CD1c-positive myeloid dendritic cell (primary cell): Measurements from ENCODE around the gene ARHGAP15.
A peak's percentile ranks its signal among the peaks of the same experiment; 100 is the strongest.

Source experiments
- DNase-seq: peaks from one replicate; pipeline ENCODE4 v3.0.0-alpha.2; 2016; ENCODE audit errors: extremely low spot score

ARHGAP15 gene

DNA sequence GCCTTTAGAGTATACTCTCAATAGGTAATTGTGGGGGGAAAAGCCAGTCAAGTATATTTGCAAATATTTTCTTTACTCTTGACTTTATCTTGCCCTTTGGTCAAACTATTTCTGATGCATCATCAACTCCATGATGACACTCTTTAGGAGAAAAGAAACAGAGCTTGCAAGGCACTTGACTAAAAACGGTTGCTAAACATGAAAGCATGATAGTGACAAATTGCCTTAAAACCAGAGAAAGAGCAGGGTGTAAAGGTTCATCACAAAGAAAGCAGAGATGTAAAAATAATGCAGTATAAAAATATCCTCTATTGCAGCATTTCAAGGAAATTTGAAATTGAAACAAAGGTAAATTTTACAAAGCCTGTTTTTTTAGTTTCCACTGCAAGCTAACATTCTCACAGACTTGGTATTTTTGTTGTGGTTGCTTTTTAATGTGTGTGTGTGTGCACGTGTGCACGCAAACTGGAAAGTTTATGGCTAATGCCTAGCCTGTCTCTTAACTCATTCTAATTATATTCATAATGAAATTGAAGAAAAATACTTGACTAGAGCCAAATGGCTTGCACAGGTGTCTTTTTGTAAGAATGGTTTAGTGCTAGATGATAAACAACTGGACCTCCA is 503.6 kb downstream of the ARHGAP15 start:
- no peak for DNase-seq

DNA sequence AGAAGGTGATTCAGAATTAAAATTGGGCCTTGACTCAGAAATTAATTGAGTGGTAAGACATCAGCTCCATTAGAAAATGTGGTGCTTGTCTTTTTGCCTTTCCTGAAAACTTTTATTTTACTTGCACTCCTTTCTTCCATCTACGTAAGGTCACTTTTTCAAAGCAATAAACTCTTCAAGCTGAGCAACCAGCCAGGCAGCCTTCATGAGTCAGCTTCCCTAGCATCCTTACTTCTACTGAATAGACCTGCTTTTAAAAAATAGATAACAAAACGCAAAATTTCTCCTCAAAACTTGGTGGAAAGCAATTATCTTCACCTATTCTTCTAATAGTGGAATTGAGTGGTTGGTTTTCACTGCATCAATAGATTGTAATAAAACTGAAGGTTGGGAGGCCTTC is 504.2 kb downstream of the ARHGAP15 start:
- no peak for DNase-seq

DNA sequence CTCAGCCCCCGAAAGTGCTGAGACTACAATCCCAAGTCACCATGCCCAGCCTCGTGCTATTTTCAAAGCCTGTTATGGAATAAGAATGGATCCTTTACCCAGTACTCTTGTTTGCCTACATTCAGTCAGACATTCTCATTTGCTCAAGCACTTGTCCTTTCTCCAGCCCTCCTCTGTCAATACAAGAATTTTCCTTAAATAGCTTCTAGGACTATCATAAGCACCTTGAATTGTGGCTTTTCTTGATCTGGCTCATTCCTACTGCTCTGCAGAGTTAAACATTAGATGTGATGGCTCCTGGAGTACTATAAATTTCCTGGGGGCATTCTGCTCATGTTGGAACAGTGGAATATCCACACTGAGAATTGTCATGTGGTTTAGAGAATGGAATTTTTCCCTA is 506.1 kb downstream of the ARHGAP15 start:
- DNase-seq = no peak

DNA sequence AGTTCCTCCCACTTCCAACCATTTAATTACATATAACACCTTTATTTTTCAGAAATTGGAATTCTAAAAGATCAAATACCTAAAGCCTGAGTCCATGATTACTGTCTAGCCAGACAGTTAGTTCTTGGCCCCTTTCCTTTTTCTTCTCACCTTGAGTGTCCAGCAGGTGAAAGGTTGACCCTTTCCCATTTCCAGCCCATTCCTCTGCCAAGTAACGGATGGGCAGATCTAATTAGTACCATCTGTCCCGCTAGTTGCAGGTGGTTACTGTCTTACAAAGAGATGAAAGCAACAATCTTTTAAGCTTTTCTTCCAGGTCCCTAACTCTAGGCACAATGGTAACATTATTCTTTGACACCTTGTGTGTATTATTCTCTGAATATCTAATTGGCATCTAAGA is 506.7 kb downstream of the ARHGAP15 start:
- no peak for DNase-seq

DNA sequence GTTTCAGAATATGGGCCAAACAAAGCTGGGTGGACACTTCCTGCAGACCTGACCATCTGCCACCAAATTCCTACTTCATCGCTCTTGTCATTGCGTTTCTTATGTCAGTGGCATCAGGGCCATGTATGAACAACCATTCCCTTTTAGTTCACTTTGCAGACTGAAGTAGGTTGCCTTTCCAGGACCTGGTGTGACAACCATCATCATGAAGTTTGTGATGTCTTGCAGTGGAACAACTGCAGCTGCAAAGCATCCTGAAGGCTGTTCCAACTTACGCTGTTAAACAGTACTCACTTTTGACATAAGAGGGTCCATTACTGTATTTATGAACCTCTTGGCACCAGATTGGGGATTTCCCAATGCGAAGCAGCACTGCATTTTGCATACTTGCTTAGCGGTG is 511.6 kb downstream of the ARHGAP15 start:
- DNase-seq = no peak

DNA sequence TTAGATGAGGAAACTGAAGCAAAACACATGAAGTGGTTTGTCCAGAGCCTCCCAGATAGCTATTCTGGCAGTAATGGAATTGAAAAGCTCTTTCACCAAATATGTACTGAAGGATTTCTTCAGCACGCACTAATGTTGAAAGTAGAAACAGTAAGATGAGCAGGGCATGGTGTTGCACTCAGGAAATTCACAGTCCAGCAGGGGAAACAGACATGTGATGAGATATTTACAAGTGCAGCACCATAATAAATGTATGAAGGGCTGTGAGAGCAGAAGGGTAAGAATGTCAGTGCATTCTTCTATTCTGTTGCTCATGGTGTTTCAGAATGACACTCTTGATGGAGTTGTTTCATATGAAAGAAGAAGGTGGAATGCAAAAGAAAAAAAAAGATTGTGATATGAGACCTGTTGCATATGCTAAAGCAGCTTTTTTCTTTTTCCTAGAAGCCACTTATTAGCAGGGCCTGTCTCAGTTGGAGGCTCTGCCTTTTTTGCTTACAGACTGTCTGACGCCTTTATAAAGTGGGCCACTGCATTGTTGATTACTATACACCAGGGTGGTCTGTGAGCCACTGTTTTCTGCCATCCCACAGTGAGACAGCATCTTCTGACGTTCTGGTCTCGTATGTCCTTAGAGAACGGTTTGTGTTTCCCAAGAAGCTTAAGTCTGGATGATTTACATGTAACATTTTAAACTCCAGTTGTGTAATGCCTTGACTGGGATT is 516.9 kb downstream of the ARHGAP15 start:
- DNase-seq = no peak

DNA sequence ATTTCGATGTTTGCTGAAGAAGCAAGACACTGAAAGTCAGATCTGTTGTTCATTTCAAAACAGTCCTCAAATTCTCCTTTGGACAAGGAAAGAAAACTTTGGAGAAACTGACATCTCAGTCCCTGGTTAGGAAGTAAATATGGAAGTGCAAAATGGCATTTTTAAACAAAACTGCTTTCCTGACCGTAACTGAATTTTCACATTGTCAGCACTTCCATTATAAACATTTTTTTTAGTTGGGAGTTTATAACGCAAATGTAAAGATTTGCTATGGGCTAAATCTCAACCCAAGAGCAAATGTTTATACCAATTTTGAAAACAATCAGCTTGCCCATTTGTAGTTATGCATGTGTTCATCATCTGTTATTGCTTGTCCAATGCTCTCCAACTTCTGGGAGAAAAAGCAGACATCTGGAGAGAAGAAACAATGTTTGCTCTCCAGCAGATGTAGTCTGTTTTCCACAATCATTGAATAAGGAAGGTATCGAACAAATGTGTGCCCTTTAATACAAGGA is 520.1 kb downstream of the ARHGAP15 start:
- no peak for DNase-seq

DNA sequence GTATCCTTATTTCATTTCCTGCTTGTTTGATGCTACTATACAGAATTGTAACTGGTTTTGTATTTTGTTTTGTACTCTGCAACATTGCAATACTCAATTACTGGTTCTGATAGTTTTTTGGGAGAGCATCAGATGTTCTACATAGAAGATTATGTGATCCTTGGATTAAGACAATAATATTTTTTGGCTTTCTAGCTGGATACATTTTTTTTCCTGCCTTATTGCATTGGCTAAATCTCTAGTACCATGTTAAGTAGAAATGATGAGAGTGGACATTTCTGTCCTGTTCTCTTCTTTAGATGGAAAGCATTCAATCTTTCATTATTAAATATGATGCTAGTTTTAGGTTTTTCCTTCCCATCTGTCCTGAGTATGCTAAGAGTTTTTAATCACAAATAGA is 523.5 kb downstream of the ARHGAP15 start:
- no peak for DNase-seq

DNA sequence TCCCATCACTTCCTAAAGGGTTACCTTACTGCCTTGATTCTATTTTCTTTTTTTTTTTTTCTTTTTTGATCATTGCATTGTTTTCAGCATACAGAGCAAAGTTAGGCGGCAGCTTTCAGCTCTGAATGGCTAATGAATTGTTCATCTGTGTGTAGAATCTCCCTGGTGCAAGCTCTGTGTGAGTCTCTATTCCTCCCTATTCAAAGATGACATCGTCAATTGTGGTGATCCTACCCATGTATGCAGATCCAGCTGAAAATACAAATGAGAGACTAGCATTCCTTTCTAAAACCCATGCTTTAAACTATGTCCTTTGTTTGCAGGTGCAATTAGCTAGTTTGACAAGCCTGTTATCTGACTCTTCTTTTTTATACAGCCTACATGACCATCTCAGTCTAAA is 539.0 kb downstream of the ARHGAP15 start:
- DNase-seq = no peak

DNA sequence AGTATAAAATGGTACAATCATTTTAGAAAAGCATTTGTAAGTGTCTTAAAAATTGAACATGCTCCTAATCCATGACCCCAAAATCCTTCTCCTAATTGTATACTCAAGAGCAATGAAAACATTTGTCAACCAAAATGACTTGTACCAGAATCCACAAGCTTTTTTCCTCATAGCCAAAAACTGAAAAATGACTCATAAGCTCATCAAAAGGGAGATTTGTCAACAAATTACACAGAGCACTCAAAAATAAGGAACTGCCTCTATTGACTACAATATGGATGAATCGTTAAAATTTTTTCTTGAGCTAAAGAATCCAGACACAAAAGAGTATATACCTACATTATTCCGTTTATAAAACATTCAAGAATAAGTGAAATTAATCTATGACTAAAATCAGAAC is 544.8 kb downstream of the ARHGAP15 start:
- DNase-seq = peak; percentile 28

DNA sequence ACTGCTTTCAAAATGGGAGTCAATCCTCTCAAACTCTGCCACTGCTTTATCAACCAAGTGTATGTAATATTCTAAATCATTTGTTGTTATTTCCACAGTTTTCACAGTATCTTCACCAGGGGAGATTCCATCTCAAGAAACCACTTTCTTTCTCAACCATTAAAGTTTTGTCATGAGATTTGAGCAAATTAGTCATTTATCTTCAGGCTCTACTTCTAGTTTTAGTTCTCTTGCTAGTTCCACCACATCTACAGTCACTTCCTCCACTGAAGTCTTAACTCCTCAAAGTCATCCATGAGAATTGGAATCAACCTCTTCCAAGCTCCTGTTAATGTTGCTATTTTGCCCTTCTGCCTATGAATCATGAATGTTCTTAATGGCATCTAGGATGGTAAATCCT is 545.8 kb downstream of the ARHGAP15 start:
- peak; percentile 17 for DNase-seq

DNA sequence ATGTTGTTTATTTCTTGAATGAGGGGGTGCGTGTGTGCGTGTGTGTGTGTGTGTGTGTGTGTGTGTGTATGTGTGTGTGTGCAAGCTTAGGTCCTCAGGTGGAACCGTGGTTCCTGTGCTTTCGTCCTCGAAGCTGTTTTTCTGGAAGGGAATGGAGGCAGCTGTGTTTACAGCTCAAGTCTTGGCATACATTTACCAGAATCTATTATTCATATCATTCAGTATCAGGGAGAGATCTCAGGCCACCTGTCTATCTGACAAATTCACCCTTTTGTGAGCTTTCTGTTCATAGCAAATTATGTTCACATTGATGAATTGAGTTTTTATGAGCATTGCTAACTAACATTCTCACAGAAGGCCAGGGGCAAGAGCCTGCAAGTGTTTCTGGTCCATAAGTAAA is 550.4 kb downstream of the ARHGAP15 start:
- no peak for DNase-seq

DNA sequence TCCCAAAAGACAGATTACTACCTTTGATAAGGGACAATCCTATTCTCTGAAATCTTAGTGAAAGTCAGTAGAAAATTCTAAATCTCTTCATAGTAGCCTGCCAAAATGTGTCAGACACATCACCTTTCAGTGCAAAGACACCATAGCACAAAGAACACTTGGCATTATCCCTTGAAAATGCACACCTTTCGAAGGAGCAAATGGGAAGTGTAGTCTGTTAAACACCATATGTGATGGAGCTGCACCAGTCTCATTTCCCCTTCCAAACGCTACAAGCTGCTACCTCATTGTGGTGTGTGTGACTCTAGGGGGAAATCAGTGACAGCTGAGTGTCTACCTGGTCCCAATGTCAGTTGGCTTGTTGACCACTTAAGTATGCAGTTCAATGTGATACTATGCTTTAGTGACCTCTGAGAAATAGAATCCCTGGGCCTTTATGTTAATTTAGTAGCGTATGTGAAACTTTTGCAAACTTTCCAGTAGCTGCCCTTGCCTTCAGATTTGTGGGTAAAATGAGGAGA is 551.7 kb downstream of the ARHGAP15 start:
- DNase-seq = no peak

DNA sequence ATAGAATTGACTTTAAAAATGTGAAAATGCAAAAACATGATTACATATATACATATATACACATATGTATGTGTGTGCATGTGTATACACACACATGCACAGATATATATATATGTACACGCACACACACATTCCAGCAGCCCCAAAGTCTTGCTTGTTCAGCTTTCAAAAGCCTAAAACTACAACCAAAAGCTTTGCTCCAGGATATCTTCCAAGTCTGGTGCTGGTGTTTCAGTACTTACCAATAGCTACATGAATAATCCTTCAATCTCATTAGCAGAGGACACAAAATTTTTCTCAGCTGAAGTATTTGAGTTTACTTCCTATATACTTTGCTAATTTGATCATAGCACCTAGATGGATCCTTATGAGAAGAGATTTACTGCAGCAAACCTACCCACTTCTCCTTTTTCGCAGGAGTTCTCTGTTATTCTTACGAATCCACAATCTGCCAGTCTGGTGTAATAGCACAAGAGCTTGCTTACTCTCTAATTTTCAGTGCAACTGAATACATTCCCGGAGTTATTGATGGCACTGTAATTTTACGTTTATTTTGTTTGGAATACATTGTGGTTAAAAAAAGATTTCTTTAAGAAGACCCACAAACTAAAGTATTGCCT is 553.3 kb downstream of the ARHGAP15 start:
- no peak for DNase-seq

DNA sequence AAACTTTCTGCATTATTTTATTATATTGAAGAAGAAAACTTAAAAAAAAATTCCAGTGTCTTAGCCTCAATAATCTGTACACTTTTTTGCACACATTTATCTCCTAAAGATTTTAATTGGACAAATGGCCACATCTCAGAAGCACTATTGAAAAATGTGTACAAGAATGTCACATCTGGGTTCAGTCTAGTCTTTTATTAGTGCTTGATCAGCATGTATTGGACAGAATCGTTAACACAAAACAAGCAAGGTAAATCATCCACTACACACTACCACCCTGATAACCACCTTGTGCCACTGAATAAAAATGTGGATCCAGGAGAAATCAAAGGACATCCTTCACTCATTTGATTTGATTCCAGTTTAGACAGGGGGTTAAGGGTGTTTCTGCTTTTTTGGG is 554.8 kb downstream of the ARHGAP15 start:
- DNase-seq = no peak

DNA sequence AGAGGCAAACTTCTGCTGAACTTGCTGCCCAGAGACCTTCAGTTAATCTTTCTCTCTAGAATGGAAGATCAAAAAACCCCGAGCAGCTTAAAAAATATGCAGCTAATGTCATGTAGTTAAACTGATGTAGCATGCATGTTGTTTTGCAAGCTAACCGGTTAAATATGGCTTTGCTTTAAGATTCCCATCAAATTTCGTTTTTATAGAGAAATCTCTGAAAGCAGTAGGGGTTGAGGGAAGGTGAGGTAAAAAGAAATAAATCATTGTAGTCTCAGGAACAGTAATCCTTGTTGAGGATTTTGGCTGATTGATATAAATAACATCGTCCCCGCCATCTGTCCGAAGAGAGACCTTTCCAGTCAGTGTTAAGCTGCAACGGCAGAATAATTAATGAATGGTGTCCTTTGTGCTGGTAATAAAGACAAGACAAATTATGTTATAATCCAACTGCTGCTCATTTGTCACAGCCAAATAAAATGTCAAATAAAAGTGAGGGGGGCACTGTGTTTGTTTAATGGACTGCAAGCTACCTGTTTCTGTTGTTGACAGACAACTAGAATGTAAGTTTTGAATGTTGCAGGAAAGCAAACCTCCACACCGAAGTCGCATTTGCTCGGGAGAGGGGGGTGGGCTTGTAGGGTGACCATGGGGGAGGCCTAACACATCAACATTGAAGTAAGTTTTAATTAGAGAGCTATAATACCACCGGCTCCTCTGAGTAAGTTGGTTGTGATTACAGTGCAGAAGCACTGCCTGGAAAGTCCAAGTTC is 555.5 kb downstream of the ARHGAP15 start:
- no peak for DNase-seq

DNA sequence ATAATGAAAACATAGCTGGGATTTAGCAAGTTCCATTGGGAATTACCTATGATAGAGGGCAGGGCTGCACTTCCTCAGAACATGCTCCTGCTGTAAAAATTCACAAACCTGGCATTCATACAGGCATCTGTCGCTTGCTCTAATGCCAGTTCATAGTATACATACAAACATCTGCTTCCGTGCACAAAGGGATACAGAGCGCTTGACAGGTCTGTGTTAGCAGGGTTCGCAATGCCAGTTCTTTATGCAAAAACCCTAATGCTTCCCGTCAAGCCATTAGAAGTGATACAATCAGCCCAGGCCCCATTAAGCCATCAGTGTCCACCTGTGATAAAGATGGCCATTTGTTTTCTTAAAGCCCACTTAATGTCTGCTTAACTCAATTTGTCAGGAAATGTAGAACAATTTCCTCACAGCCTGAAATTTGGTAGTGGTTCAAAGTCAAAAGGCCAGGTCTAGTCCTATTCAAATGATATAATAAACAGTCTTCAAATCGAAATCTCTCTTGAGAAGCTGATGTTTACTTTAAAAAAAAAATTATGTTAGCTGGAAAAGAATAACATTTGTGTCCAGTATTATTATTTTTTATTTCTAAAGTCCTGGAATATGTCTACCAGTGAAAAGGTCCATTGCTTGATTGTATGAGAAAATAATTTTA is 556.3 kb downstream of the ARHGAP15 start:
- DNase-seq = no peak

DNA sequence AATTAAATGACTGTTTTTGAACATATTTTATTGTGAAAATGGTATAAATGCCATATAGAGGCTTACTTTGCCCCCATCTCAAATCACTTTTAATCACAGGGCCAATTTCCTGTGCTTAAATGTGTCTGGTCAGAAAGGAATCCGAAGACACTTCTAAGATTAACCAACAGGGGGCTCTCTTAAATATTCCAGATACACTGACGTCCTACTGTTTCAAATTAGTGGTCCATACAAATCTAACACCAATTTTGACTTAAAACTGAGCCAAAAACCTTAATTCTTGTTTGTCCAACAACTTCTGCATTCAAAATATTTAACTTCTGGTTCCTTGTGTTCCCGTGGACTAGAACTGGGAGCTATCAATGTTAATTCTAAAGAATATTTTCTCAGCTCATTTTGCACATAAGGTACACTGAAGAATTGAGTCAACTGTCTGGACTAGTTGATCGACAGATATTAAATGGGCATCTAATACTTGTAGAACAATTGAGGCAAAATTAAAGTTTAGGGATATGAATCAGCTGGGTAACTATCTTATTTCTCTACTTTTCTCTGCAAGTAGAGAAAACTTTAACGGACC is 557.5 kb downstream of the ARHGAP15 start:
- peak; percentile 43 for DNase-seq

DNA sequence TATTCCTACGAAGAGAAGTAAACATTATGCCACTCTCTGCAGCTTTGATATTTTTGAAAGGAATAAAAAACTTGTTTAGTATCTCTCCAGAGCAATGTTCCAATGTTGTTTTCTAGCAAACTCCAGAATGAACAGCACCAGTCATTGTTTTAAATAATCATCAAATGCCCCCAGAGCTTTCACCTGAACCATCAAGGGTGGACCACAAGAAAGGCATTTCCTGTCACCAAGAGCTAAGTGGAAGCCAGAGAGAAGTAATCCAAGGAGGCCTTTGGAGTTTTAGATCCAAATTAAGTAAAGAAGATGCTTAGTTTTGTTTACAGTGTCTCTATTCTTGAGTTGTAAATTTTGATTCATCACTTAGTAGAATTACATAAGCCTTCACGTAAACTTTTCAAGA is 559.0 kb downstream of the ARHGAP15 start:
- no peak for DNase-seq

DNA sequence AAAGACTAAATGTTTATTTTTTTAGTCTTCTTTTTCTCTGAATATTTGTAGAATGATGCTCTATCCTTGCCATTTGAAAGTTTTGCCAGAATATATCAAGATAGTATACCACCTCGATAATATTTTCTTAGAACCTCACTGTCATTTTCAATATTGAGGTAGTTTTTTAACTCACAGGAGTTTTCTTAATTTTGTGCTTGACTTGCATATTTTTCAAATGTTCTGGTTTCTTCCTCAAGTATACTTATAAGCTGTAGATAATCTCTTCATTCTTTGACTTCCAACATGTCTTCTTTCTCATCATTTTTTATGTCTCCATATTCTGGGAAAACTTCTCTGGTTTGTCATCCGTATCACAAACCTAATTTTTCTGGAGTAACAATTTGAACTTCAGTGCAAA is 559.6 kb downstream of the ARHGAP15 start:
- DNase-seq = no peak

DNA sequence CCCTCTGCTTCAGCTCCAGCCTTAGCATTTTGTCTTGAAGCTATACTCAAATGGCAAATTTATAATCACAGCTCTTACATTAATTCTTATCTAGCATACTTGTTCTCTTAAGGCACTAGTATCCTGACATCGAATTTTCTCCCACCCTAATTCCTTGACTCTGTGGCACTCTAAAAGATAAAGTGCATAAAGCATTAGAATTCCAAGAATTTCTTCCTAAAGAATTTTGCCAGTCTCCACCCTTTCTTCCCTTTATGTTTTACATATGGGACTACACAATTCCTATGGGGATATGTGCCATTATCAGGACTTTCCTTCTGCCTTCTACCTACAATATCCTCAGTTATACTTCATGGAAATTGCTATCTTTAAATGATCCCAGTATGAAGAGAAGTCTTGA is 560.3 kb downstream of the ARHGAP15 start:
- DNase-seq = no peak
